ENCODE results near the gene GNAO1.

GRCh38 chr16:56196381-56196780 lies 5.1 kb downstream of the GNAO1 start:
- TF ChIP-seq EZH2phosphoT487 (IDR thresholded peaks at IDR 0.05; ENCODE audit: insufficient read depth, low read depth) (no peak), EZH2 (IDR thresholded peaks at IDR 0.05; ENCODE audit: insufficient read depth, poor library complexity, severe bottlenecking) (no peak)
